ENCODE data around the gene VPS51.
A peak's percentile ranks its signal among the peaks of the same experiment; 100 is the strongest.

The VPS51 gene

DNA sequence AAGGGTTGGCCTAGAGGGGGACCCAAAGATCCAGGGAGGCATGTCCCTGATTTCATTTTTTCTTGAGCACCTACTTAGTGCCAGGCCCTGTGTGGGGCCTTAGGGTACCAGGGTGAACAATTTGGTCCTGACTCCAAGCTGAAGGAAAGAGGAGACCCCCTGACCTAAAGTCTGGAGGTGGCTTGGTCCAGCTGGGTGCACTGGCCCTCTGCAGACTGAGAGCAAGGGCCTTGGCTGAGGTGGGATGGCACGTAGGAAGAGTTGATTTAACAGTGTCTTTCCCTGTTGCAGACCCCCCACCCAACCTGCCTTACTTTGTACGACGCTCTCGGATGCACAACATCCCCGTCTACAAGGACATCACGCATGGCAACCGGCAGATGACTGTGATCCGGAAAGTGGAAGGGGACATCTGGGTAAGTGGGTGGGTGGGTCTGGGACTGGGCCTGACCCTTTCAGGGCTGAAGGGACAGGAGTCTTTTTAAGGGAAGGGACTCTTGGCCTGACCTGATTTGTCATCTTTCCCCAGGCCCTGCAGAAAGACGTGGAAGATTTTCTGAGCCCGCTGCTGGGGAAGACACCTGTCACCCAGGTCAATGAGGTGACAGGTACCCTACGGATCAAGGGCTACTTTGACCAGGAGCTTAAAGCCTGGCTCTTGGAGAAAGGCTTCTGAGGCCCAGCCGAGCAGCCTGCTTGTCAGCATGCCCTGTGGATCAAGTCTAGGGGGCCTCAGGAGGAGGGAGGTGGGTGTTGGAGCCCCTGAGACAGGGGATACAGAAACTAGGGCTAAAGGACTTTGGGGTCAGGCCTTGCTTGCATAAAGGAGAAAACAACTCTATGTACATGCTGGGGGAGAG lies 29.4 kb downstream of the VPS51 start:
- peaks cover 54% of the 10 kb centered on the region for H4K20me1 ChIP-seq
- no peaks in the 10 kb centered on the region for H3K27me3 ChIP-seq
- H3K9me3 ChIP-seq: no peaks in the 10 kb centered on the region
- peaks cover 57% of the 10 kb centered on the region for H3K4me1 ChIP-seq
- no peak overlapping the region for H3K4me2 ChIP-seq
- peaks cover 73% of the 10 kb centered on the region for H3K36me3 ChIP-seq
- H3K4me3 ChIP-seq: no peak overlapping the region
- H3K27ac ChIP-seq: no peak overlapping the region
- no peak overlapping the region for H3K9ac ChIP-seq
- TF ChIP-seq Cebpa-rat (IDR thresholded peaks at IDR 0.05): no peak

- TF ChIP-seq Cebpa-rat (IDR thresholded peaks at IDR 0.05): no peak
- Histone ChIP-seq H4K20me1 (peaks cover 42% of the 10 kb centered on the region), H3K27me3 (no peaks in the 10 kb centered on the region), H3K9me3 (no peaks in the 10 kb centered on the region), H3K27ac (no peak overlapping the region), H3K9ac (no peak overlapping the region), H3K4me1 (peaks cover 61% of the 10 kb centered on the region), H3K36me3 (peaks cover 77% of the 10 kb centered on the region), H3K4me3 (no peak overlapping the region), H3K4me2 (no peak overlapping the region)
Observed at GRCh38 chr11:65126624-65127274, 30.7 kb downstream of the VPS51 start.

DNA sequence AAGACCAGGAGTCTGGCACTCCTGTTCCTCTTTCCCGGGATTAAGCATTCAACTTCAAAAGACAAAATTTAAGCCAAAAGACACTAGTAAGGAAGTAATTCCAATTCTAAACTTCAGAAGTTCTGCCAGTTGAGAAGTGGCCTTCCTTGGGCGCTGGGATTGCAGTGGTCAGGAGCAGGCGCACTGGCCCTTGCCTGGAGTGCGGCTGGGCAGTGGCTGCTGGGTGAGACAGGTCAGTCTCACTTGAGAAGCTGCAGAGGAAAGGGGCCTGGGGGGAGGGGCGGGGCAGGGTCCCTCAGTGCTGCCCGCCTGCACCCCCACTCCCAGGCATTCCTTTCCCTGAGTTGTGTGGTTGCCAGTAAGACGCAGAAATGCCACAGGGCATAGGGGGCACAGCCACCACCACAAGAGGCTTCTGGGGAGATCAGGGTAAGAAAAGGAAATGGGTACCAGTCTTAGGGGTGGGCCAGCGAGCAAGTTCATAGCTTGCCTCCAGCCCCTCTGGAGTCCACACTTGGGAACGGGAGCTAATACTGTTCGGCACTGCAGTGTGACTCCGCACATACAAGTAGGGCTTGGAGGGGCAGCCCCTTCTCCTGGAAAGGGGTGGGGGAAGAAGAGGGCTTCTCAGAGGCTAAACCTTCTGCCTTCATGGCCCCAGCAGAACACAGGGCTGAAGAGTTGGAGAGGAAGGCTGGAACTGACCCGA lies 31.6 kb downstream of the VPS51 start:
- peaks cover 68% of the 10 kb centered on the region for H3K4me1 ChIP-seq
- no peak for TF ChIP-seq Cebpa-rat (IDR thresholded peaks at IDR 0.05)
- peaks cover 85% of the 10 kb centered on the region for H3K36me3 ChIP-seq
- no peaks in the 10 kb centered on the region for H3K9me3 ChIP-seq
- 0 out of 2 replicates have a peak overlapping the region, but pooled peaks have one; percentile 50 for H3K9ac ChIP-seq
- H3K4me3 ChIP-seq: no peak overlapping the region
- peak overlapping the region; percentile 44; the same call in 1 of the 2 replicates for H3K27ac ChIP-seq
- H3K27me3 ChIP-seq: no peaks in the 10 kb centered on the region
- H3K4me2 ChIP-seq: no peak overlapping the region
- peaks cover 42% of the 10 kb centered on the region for H4K20me1 ChIP-seq

- peaks cover 93% of the 10 kb centered on the region for H3K36me3 ChIP-seq
Observed at GRCh38 chr11:65128182-65129145, 32.5 kb downstream of the VPS51 start.

DNA sequence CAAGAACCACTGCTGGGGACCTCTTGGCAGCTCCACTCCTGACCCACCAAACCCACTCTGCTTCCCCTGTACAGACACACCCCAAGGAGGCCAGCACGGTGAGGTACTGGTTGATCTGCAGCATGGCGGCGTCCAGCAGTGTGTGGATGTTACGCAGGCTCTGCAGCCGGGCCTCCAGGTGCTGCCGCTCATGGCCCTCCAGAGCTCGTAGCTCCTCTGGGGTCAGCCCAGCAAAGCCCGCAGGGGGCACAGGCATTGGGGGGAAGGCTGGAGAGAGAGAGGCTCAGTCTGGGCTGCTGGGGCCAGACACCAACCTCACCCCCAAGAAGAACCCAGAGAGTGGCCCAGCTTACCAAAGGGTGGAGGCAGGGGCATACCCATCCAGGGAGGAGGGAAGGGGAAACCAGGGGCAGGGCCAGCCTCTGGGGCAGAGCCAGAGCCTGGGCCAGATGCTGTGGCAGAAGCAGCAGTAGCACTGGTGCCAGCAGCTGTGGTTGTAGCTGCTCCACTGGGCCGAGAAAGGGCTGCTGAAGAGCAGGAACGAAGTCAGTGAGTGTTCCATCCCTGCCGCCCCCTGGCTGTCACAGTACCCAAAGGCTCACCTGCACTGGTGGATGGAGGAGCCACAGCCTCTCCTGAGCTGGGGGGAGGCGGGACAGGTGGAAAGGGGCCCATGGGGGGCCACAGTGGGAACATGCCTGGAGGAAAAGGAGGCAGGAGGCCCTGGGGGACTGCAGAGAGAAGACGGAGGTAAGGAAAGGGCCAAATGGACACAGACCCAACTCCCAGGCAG lies 33.8 kb downstream of the VPS51 start:
- peak overlapping the region; percentile 70 for H3K9ac ChIP-seq
- peaks cover 83% of the 10 kb centered on the region for H3K36me3 ChIP-seq
- peak overlapping the region; percentile 78 for H3K27ac ChIP-seq
- H3K4me1 ChIP-seq: peaks cover 49% of the 10 kb centered on the region
- H3K27me3 ChIP-seq: no peaks in the 10 kb centered on the region
- no peaks in the 10 kb centered on the region for H3K9me3 ChIP-seq
- TF ChIP-seq Cebpa-rat (IDR thresholded peaks at IDR 0.05): no peak
- peak overlapping the region; percentile 99 for H3K4me2 ChIP-seq
- peaks cover 49% of the 10 kb centered on the region for H4K20me1 ChIP-seq
- peak overlapping the region; percentile 52 for H3K4me3 ChIP-seq

More at GRCh38 chr11:65128182-65129145, 32.5 kb downstream of the VPS51 start:
- Histone ChIP-seq H3K9ac (0 out of 2 replicates have a peak overlapping the region, but pooled peaks have one; percentile 50), H3K27me3 (no peaks in the 10 kb centered on the region), H3K4me2 (0 out of 2 replicates have a peak overlapping the region, but pooled peaks have one; percentile 99), H3K4me1 (peaks cover 61% of the 10 kb centered on the region), H3K4me3 (no peak overlapping the region), H4K20me1 (peaks cover 42% of the 10 kb centered on the region), H3K9me3 (no peaks in the 10 kb centered on the region), H3K27ac (peak overlapping the region; percentile 78)
- no peak for TF ChIP-seq Cebpa-rat (IDR thresholded peaks at IDR 0.05)

DNA sequence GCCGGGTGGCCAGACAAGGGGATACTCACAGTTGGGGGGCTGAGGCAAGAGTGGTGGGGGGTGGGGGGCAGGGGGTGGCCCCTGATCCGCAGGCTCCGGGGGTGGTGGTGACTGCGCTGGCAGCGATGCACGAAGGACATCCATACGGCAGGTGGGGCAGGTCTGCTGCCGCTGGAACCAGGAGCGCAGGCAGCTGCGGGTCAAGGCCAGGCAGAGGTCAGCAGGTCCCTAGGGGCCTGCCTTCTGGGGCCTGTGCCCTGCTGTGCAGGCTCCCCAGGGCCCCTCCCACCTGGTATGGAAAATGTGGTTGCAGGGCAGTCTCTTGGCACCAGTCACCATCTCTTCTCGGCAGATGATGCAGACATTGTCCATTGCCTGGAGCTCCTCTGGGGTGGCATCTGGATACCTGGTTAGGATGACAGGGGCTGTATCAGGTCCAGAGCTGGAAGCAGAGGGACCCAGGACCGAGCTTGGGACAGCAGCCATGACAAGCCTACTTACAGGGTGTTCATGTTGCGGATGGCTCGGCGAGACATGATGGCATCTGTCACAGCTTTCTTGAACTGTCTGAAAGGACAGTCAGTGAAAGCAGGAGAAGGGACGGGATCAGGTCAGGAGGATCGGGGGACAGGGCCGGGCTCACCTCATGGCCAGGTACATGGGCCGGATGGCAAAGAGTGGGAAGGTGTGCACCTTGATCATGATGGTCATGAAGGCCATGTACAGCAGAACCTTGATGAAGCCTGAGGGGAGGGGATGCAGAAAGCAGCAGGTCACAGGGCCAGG lies 34.8 kb downstream of the VPS51 start:
- peaks cover 73% of the 10 kb centered on the region for H3K36me3 ChIP-seq
- peak overlapping the region; percentile 99 for H3K27ac ChIP-seq
- peak overlapping the region; percentile 99 for H3K4me2 ChIP-seq

DNA sequence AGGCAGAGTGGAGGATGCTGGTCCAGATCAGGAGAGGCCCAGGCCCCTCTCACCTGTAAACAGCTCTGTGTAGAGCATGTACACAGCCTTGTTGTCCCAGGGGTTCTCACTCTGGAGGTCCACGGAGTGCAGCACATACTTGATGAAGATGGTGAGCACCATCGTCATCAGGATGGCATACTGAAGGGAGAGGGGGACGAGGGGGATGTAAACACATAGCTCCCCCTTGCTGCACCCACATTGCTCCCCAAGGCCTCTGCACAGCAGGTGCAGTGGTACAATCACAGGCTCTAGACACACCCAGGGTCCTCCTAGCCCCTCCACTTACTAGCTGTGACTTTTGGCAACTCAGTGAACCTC lies 35.4 kb downstream of the VPS51 start:
- Histone ChIP-seq H3K4me1 (peaks cover 62% of the 10 kb centered on the region), H3K9ac (peak overlapping the region; percentile 98), H3K36me3 (peaks cover 68% of the 10 kb centered on the region), H3K27ac (peak overlapping the region; percentile 99), H3K9me3 (no peaks in the 10 kb centered on the region), H4K20me1 (peaks cover 47% of the 10 kb centered on the region), H3K4me3 (peak overlapping the region; percentile 99), H3K27me3 (no peaks in the 10 kb centered on the region), H3K4me2 (peak overlapping the region; percentile 99)
- no peak for TF ChIP-seq Cebpa-rat (IDR thresholded peaks at IDR 0.05)

More for the DNA sequence above, 34.8 kb downstream of the VPS51 start:
- H3K9me3 ChIP-seq: no peaks in the 10 kb centered on the region
- H3K9ac ChIP-seq: peak overlapping the region; percentile 98
- no peaks in the 10 kb centered on the region for H3K27me3 ChIP-seq
- peak overlapping the region; percentile 99 for H3K4me3 ChIP-seq
- peaks cover 56% of the 10 kb centered on the region for H3K4me1 ChIP-seq
- TF ChIP-seq Cebpa-rat (IDR thresholded peaks at IDR 0.05): no peak
- H4K20me1 ChIP-seq: peaks cover 49% of the 10 kb centered on the region

DNA sequence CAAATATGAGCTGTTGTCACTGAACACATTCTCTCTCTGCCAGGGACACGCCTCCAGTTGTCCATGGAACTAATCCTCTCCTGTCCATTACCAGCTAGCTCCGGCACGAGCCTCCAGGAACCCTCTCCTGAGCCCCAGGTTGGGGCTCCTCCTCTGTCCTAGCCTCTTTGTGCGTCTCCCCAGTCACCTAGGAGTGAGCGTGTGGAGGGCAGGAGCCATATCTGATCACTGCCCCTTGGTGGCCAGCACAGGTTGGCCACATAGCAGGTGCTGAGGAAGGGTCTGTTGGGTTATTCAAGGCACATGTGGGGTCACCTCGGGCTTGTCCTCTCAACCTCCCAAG lies 35.9 kb downstream of the VPS51 start:
- peak overlapping the region; percentile 98 for H3K9ac ChIP-seq
- peaks cover 67% of the 10 kb centered on the region for H3K4me1 ChIP-seq
- H3K9me3 ChIP-seq: no peaks in the 10 kb centered on the region
- TF ChIP-seq Cebpa-rat (IDR thresholded peaks at IDR 0.05): no peak
- H3K4me3 ChIP-seq: peak overlapping the region; percentile 99
- H3K36me3 ChIP-seq: peaks cover 63% of the 10 kb centered on the region
- peaks cover 42% of the 10 kb centered on the region for H4K20me1 ChIP-seq
- peak overlapping the region; percentile 99 for H3K4me2 ChIP-seq
- H3K27ac ChIP-seq: peak overlapping the region; percentile 99
- H3K27me3 ChIP-seq: no peaks in the 10 kb centered on the region

Data from BLaER1 (cell line).